Skin of body (tissue), 2 donors: ENCODE measurements around the gene KIRREL1. TPM values are rescaled to one million over a fixed set of nuclear protein-coding genes. Genes with fewer than 3 reads are reported as not detected.

Experiments
- DNase-seq: peaks from one replicate; lab custom pipeline; 2025; lab: John Stamatoyannopoulos, UW
- total RNA-seq: library from RNA; depleted of rRNA; stranded (reverse); fragments of >200 nt; gene quantifications from one replicate; pipeline ENCODE4 v1.2.3, GENCODE V29; 2014

KIRREL1 gene
- total RNA-seq, result 36.0 TPM

DNA sequence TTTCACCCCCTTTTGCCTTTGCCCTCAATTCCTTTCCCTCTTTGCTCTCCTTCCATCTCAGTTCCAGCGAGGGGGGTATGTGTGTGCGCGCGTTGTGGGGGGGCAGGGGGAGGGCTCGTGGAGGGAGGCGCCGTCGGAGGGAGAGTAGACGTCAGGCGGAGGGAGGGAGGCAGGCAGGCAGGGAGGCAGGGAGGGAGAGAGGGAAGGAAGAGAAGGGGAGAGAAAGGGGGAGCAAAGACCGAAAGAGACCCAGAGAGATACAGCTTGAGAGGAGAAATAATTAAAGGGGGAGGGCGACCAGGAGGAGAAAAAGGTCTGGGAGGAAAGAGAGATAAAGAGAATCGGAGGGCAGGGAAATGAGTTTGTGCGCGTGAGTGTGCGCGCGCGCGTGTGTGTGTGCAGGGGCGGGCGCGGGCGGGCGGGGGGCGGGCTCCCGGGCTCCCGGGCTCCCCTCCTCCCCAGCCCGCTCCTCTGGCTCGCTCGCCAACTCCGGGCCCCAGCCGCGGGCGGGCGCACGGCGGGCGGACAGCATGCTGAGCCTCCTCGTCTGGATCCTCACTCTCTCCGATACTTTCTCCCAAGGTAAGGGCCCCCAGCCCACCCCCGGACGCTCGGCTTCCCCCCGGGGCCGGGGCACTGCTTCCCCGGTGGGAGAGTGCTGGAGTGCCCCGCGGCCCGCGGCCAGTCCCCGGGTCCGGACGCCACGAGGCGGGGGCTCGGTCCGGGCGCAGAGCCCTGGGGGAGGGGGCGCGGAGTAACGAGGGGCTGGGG is at the start of gene KIRREL1:
Gene KIRREL1, plus strand, starts transcription at position 499 of the 771 bp plus-strand sequence. Its CDS starts 32 bp downstream, at position 531.
- DNase-seq, result peak; percentile 76

GRCh38 chr1:157944663-157945280 is 48.7 kb upstream of the KIRREL1 start:
- no peak for DNase-seq

DNA sequence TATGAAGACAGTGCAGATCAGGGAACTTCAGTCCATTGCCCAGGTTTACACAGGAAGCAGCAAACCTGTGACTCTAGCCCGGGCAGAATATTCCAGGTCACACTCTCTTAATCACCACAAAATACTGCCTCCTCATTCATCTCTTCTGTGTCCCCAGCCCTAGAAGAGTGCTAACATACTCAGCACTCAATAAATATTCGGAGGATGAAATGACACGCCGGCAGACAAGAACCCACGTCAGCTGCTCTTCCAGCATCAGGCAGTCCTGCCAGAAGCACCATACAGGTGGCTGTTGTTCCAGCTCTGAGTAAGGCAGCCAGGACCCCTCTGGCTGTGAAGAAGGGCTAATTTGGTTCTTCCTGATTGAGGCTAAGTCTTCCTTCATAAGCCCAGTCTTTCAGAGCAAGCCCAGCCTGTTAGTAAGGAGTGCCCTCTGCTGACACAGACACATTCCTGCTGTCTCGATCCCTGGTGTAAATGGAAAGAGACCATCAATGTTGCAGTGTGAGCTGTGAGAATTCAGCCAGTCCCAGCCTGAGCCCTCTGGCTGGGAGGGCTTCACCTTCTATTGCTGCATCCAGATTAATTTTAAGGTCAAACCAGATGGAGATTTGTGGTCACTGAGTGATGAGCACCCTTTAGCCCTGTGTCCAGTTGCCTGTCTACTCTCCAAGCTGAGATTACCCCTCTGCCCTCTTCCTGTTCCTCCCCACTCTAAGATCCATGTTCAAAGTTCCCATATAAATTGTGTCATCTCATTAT is 45.0 kb upstream of the KIRREL1 start:
- peak; percentile 35 for DNase-seq

DNA sequence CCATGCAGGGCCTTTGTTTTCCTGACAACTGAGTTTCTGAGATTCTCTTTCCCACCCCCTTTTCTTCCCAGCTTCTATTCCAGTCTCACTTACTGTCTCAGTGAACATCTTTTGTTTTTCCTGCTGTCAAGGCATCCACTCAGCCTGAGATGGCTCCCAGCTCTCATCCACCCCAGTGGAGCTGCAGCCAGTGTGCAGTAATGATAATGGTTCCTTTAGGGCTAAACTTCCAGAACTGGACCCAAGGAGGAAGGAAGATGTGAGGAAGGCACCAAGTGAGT is 44.4 kb upstream of the KIRREL1 start:
- DNase-seq, result no peak

- DNase-seq, result no peak
Observed at GRCh38 chr1:157951230-157951629, 42.2 kb upstream of the KIRREL1 start.

- DNase-seq, result no peak
Observed at GRCh38 chr1:157952601-157953000, 40.8 kb upstream of the KIRREL1 start.

- no peak for DNase-seq
Observed at GRCh38 chr1:157955221-157955620, 38.2 kb upstream of the KIRREL1 start.

DNA sequence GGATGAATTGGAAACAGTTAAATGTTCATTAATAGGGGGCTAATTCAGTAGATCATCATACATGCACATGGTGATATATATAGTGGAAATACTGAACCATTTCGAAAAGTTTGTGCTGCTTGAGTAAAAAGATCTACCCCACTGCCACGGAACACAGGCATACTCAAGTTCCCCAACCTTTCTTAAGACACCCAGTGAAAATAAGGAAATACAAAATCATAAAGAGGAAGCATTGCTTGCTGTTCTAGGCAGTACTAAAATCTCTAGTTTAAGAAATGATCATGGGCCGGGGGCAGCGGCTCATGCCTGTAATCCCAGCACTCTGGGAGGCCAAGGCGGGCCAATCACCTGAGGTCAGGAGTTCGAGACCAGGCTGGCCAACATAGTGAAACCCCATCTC is 37.6 kb upstream of the KIRREL1 start:
- no peak for DNase-seq

DNA sequence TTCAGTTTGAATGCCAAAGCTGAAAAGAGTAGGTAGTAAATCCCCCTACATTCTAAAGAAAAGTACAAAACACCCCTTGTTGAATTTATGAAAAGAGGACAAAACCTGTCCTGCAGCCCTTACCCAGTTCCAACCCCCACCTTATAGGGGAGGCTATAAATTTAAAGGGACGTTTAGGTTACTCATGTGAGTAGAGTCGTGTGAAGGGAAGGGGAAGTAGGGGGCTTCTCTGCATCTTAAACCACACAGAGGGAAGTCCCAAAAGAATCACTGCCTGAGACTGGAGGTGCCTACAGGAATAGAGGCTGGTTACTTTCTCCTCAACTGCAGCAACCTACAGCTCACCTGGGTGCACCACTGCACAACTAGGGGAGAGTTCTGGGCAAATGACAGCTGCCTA is 36.7 kb upstream of the KIRREL1 start:
- no peak for DNase-seq

- no peak for DNase-seq
Observed at GRCh38 chr1:157958263-157958662, 35.2 kb upstream of the KIRREL1 start.

DNA sequence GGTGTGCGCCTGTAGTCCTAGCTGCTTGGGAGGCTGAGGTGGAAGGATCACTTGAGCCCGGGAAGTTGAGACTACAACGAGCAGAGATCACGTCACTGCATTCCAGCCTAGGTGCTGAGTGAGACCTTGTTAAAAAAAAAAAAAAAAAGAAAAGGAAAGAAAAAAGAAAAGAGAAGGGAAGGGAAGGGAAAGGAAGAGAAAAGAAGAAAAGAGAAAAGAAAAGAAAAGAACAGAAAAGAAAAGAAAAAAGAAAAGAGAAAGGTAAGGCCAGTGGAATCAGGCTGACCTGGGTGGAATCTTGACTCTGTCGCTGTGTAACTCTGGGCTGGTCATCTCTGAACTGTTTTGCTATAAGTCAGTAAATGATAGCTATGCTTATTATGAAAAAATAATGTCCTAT is 33.7 kb upstream of the KIRREL1 start:
- DNase-seq, result no peak

GRCh38 chr1:157960773-157961172 is 32.7 kb upstream of the KIRREL1 start:
- DNase-seq, result no peak

GRCh38 chr1:157961805-157962762 is 31.4 kb upstream of the KIRREL1 start:
- no peak for DNase-seq

GRCh38 chr1:157963713-157964112 is 29.7 kb upstream of the KIRREL1 start:
- DNase-seq, result peak; percentile 50

DNA sequence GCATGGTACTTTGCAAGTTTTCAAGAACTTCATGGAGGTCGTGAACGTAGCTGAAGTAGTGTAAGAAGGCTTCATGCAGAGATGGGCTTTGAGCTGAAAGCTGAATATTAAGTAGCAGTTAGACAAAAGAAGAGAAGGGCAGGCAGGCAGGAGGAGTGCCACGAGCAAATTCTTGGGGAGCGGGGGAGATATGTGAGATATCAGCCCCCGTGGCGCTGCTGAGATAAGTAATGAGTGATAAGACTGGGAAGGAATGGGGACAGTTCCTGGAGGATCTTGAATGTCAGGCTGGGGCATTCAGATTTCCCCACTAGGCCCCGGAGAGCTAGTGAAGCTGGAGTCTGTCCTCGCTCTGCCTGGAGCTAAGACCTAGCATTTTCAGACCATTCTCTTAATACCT is 27.9 kb upstream of the KIRREL1 start:
- DNase-seq, result no peak

GRCh38 chr1:157966031-157966537 is 27.4 kb upstream of the KIRREL1 start:
- no peak for DNase-seq

DNA sequence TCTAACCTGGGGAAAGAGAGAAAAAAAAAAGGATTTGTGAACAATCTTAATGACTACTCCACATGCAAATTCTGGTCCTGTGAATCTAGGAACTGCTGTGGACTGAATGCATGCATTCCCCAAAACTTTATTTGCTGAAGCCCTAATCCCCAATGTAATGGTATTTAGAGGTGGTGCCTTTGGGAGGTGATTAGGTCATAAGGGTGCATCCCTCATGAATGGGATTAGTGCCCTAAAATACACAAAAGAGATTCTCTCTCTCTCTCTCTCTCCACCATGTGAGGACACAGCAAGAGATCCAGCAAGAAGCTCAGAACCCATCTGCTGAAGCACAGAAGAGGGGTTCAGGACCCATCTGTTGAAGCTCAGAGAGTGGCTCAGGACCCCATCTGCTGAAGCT is 26.2 kb upstream of the KIRREL1 start:
- DNase-seq, result no peak

- DNase-seq, result no peak
Observed at GRCh38 chr1:157968508-157968907, 24.9 kb upstream of the KIRREL1 start.

DNA sequence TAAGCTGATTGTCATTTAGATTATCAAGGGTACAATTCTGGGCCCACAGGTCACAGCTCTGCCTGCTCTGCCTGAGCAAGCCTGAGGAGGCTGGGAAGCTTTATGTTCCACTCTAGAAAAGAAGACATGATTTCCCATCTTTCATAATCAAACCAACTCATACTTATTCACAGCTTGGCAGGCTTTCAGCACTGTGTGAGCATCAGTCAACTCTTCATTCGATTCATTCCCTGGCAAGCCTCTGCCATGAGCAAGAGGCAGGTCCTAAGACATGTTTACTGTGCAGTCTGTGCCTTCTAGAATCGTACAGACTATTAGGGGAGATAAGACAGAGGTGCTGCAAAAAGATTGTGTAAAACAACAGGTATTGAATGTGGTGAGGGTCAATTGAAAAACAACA is 24.5 kb upstream of the KIRREL1 start:
- DNase-seq, result peak; percentile 13

DNA sequence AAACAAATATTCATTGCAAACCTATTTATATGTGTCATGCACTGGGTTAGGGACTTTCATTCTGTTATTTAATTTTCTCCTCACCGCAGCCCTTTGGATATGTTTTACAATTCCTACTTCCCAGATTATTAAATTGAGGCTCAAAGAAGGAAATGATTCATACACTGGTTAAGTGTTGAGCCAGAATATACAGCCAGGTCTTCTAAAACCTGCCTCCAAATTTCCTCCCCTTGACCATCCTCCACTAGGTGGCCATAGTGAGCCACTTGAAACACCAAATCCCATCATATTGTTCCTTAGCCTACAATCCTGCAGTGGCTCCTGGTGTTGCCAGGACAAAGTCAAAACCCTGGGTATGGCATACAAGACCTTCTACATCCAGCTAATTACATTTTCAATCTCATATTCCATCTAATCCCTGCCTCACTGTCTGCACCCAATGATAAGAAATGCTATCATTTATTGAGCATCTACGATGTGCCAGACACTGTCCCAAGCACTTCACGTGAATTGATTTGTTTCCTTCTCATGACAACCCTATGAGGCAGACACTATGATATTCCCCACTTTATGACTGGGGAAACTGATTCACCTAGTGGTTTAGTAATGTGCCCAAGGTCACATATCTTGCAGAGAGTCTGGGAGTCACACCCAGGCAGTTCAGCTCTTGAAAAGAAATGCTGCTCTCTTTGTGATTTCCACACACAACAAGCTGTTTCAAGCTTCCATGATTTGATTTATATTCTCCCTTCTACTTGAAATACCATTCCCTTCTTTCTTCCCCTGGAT is 23.6 kb upstream of the KIRREL1 start:
- peak; percentile 18 for DNase-seq
